Endothelial cell (in vitro differentiated cells): ENCODE results near the gene CACNB2. TPM values are rescaled to one million over a fixed set of nuclear protein-coding genes. Genes with fewer than 3 reads are reported as not detected.

Experiments
- DNase-seq: peaks from one replicate; pipeline ENCODE4 v3.0.0; 2021; ENCODE audit warnings: low spot score
- H3K27ac Mint-ChIP-seq: one replicate; pipeline ENCODE4 v1.8.0; 2021; ENCODE audit warnings: mixed read lengths, inconsistent platforms; ENCODE audit not compliant: unreplicated experiment
- H3K27me3 Mint-ChIP-seq: one replicate; pipeline ENCODE4 v1.8.0; 2021; ENCODE audit warnings: mild to moderate bottlenecking, moderate library complexity, mixed read lengths, inconsistent platforms; ENCODE audit not compliant: unreplicated experiment
- H3K36me3 Mint-ChIP-seq: one replicate; pipeline ENCODE4 v1.8.0; 2021; ENCODE audit warnings: mild to moderate bottlenecking, low read depth, mixed read lengths, inconsistent platforms; ENCODE audit not compliant: unreplicated experiment
- H3K4me1 Mint-ChIP-seq: one replicate; pipeline ENCODE4 v1.8.0; 2021; ENCODE audit warnings: mild to moderate bottlenecking, mixed read lengths, inconsistent platforms; ENCODE audit not compliant: unreplicated experiment
- H3K4me3 Mint-ChIP-seq: one replicate; pipeline ENCODE4 v1.8.0; 2021; ENCODE audit warnings: mild to moderate bottlenecking, mixed read lengths, inconsistent platforms; ENCODE audit not compliant: unreplicated experiment
- H3K9me3 Mint-ChIP-seq: one replicate; pipeline ENCODE4 v1.8.0; 2021; ENCODE audit warnings: mixed read lengths, inconsistent platforms; ENCODE audit not compliant: unreplicated experiment
- total RNA-seq: library from RNA; stranded (reverse); fragmentation: NEBNext Ultra II Directional; extraction: Animal tissue kit (Norgen Biotek cat#: 25700); gene quantifications from one replicate; pipeline ENCODE4 v1.2.1, GENCODE V29; 2021; ENCODE audit not compliant: unreplicated experiment
- TF ChIP-seq, protein P1 (sequence below): fragments of 200-600 bp; sonication (generic); IDR thresholded peaks from one replicate; pipeline ENCODE4 v1.5.0; 2021; ENCODE audit warnings: antibody characterized with exemption; ENCODE audit not compliant: unreplicated experiment

Gene CACNB2
- total RNA-seq, 1 donor from 2014 or later, result 1.5 TPM

DNA sequence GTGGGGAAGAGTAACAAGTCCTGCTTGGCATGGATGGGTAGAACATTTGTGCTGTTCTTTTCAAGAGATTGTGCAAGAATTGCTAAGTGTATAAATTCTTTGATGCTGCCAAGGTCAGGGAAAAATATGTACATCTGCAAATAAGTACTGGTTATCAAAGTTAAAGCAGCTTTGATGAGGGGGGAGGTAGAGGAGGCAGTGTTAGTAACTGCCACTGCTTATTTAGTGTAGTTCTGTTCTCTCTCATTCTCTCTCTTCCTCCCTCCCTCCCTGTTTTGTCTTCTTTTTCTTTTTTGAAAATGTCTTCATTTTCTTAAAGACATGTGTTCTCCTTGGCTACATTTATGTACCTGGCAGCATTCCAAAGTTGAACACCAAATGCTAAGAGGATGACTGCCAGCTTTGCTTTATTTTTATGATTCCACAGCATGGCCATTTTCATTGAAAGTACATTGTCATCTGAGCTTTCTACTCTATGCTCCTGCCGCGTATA is 18.6 kb downstream of the CACNB2 start:
- H3K27ac Mint-ChIP-seq, result no peak overlapping the region
- DNase-seq, result no peak
- no peak overlapping the region for H3K4me3 Mint-ChIP-seq
- no peaks in the 10 kb centered on the region for H3K27me3 Mint-ChIP-seq
- TF ChIP-seq, protein P1, sequence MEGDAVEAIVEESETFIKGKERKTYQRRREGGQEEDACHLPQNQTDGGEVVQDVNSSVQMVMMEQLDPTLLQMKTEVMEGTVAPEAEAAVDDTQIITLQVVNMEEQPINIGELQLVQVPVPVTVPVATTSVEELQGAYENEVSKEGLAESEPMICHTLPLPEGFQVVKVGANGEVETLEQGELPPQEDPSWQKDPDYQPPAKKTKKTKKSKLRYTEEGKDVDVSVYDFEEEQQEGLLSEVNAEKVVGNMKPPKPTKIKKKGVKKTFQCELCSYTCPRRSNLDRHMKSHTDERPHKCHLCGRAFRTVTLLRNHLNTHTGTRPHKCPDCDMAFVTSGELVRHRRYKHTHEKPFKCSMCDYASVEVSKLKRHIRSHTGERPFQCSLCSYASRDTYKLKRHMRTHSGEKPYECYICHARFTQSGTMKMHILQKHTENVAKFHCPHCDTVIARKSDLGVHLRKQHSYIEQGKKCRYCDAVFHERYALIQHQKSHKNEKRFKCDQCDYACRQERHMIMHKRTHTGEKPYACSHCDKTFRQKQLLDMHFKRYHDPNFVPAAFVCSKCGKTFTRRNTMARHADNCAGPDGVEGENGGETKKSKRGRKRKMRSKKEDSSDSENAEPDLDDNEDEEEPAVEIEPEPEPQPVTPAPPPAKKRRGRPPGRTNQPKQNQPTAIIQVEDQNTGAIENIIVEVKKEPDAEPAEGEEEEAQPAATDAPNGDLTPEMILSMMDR, result no peak
- H3K9me3 Mint-ChIP-seq, result no peaks in the 10 kb centered on the region
- no peaks in the 10 kb centered on the region for H3K36me3 Mint-ChIP-seq
- H3K4me1 Mint-ChIP-seq, result no peaks in the 10 kb centered on the region

DNA sequence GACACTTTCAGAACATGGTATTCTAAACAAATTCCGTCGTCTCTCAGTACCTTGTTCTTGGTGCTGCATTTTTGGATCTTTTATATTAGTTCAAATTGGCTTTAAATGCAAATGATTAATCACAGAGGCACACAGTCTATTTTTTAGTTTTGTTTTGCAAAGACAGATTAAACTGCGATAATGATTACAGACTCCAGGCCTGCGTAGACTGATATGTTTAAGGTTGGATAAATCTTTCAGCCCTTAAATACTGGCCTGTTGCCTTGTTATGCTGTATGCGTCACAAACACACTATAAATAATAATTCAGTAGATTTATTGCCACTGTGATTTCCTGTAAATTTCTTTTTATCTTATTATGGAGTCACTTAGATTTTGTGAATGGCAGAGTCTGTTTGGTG is 19.3 kb downstream of the CACNB2 start:
- no peaks in the 10 kb centered on the region for H3K36me3 Mint-ChIP-seq
- no peak overlapping the region for H3K4me3 Mint-ChIP-seq
- TF ChIP-seq, protein P1, result no peak
- H3K27me3 Mint-ChIP-seq, result no peaks in the 10 kb centered on the region
- no peak overlapping the region for H3K27ac Mint-ChIP-seq
- H3K9me3 Mint-ChIP-seq, result no peaks in the 10 kb centered on the region
- no peaks in the 10 kb centered on the region for H3K4me1 Mint-ChIP-seq
- DNase-seq, result no peak

DNA sequence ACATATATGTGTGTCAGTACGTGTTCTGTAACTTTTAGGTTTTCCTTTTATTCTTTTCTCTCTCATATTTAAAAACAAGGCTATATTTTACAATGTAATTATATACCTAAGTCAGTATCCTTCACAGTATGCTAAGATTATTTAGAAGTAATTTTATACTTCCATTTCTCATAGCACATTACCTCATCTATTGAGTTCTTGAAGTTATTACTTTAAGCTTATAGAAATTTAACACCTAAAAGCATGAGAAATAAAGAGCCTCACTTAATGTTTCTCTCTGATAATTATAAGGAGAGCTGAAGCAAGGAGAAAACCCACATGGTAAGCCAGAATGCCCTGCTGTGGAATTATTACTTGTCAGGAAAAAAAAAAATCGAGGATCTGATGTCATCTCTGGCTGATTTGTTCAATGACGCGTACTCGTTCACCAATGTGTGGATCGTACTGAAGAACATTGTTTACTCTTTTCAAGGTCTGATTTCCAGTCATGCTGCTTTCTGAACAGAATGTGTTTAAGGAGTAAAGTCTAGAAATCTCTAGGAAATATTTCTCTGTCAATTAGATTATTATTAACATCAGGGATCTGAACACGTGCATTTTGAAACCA is 21.9 kb downstream of the CACNB2 start:
- H3K27me3 Mint-ChIP-seq, result no peaks in the 10 kb centered on the region
- TF ChIP-seq, protein P1, result no peak
- no peak overlapping the region for H3K27ac Mint-ChIP-seq
- H3K4me1 Mint-ChIP-seq, result no peaks in the 10 kb centered on the region
- DNase-seq, result no peak
- H3K9me3 Mint-ChIP-seq, result no peaks in the 10 kb centered on the region
- H3K36me3 Mint-ChIP-seq, result no peaks in the 10 kb centered on the region
- H3K4me3 Mint-ChIP-seq, result no peak overlapping the region

DNA sequence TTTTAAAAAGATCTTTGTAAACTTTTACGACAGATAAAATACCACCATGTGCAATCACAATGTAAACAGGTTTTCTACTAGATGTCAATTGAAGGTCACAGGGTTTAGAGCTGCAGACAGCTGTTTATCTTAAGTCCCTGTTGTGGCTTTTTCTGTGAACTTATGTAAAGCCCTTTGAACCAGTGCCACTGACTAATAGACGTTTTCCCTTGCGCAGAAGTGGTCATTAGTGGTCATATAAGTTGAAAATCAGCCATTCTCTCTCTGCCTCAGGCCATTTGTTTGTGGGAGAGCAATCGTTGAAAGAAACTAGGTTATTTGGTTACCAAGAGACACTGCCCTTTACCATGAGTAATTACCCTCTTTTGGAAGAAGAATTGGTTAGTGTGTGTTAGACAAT is 23.9 kb downstream of the CACNB2 start:
- no peaks in the 10 kb centered on the region for H3K4me1 Mint-ChIP-seq
- TF ChIP-seq, protein P1, result no peak
- no peak for DNase-seq
- H3K9me3 Mint-ChIP-seq, result no peaks in the 10 kb centered on the region
- H3K4me3 Mint-ChIP-seq, result no peak overlapping the region
- H3K27ac Mint-ChIP-seq, result no peak overlapping the region
- H3K36me3 Mint-ChIP-seq, result no peaks in the 10 kb centered on the region
- no peaks in the 10 kb centered on the region for H3K27me3 Mint-ChIP-seq

DNA sequence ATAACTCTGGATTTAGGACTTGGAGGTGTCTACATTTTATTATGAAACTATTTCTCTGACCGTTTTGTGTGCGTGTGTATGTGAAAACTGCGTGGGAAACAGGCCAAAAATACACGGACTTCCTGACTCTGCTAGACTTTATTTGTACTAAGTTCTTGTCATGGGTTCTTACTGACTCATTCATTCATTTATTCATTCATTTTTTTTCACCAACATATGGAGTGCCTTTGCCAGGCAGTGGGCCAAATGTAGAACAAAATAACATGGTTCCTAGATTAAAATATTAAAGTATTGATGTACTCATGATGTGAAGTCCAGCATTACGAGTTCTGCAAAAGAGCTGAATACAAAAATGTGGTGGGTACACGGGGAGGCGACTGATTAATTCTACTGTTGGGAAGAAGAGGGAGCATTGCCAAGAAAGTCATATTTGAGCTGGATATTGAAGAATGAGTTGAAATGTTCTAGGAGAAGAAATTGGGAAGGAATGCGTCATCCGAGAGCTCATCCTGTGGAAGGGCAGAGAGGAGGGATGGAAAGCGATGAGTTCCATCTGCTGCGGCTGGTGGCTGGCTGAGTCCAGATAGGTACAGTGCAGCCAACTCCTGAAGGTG is 24.6 kb downstream of the CACNB2 start:
- Mint-ChIP-seq H3K27ac (no peak overlapping the region), H3K4me3 (no peak overlapping the region), H3K27me3 (no peaks in the 10 kb centered on the region), H3K9me3 (no peaks in the 10 kb centered on the region), H3K4me1 (no peaks in the 10 kb centered on the region), H3K36me3 (no peaks in the 10 kb centered on the region)
- TF ChIP-seq, protein P1, result no peak
- DNase-seq, result no peak
